Measurements from ENCODE around the gene IGFBP1.
"Not testable (repeated sequence)": the region's sequence is repeated elsewhere in the genome, so short reads cannot be mapped to it uniquely, and the experiment has no call there.

The IGFBP1 gene

GRCh38 chr7:45940237-45940781, 52.0 kb downstream of the IGFBP1 start:
- H3K4me1 ChIP-seq; H3K9me3 ChIP-seq; H3K36me3 ChIP-seq (replicated peaks); in situ Hi-C loops (cut with MboI; ENCODE audit: low sequenced_read_pairs); H3K27me3 ChIP-seq (ENCODE audit: low read depth); H3K4me3 ChIP-seq; DNase-seq (ENCODE audit: low spot score in 2 of 2): not testable (repeated sequence)

GRCh38 chr7:45940939-45941338, 52.7 kb downstream of the IGFBP1 start:
- in situ Hi-C loops (cut with MboI; ENCODE audit: low sequenced_read_pairs): no loop called here
- H3K4me3 ChIP-seq: no peak overlapping the region
- DNase-seq (ENCODE audit: low spot score in 2 of 2): no peak

More at GRCh38 chr7:45940939-45941338, 52.7 kb downstream of the IGFBP1 start:
- H3K27me3 ChIP-seq (ENCODE audit: low read depth): no peaks in the 10 kb centered on the region
- no peaks in the 10 kb centered on the region for H3K4me1 ChIP-seq
- H3K9me3 ChIP-seq: no peaks in the 10 kb centered on the region
- no peaks in the 10 kb centered on the region for H3K36me3 ChIP-seq (replicated peaks)

Measured in HAP-1 (cell line).